HG03354 (cell line): ENCODE measurements around the gene RHD.
"Not testable (repeated sequence)": the region's sequence is repeated elsewhere in the genome, so short reads cannot be mapped to it uniquely, and the experiment has no call there.

Experiments used
- ATAC-seq: cut with Tn5 transposase; IDR thresholded peaks from one replicate; pipeline ENCODE4 v1.9.1; 2021; ENCODE audit warnings: mild to moderate bottlenecking; ENCODE audit not compliant: unreplicated experiment, poor library complexity, severe bottlenecking

RHD gene

DNA sequence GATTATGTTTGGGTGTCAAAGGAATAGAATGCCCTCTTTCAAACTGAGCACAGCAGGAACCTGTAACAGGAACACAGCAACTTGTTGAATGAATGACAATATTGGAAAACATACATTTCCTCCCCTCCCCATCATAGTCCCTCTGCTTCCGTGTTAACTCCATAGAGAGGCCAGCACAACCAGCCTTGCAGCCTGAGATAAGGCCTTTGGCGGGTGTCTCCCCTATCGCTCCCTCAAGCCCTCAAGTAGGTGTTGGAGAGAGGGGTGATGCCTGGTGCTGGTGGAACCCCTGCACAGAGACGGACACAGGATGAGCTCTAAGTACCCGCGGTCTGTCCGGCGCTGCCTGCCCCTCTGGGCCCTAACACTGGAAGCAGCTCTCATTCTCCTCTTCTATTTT is at the start of gene RHD:
TSS of gene RHD (plus strand) at position 272 of the 400 bp plus-strand sequence. CDS start at position 311, 39 bp downstream.
- not testable (repeated sequence) for ATAC-seq

DNA sequence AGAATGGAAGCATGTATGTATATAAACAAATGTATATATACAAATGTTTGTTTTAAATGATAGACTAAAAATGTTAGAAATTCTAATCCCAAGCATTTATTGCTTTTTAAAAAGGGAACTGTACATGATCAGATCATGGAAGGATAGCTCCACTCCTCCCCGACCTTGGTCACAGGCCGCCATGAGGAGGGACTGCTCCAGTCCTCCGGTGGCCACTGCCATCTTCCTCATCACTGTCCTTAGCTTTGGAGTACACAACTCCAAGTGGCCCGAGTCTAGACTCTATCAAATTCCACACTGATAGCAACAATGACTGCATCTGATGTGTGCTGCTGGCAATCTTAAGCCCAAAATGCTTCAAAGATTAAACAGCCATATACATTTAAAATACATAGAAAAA is 49.7 kb upstream of the RHD start:
- ATAC-seq = no peak

DNA sequence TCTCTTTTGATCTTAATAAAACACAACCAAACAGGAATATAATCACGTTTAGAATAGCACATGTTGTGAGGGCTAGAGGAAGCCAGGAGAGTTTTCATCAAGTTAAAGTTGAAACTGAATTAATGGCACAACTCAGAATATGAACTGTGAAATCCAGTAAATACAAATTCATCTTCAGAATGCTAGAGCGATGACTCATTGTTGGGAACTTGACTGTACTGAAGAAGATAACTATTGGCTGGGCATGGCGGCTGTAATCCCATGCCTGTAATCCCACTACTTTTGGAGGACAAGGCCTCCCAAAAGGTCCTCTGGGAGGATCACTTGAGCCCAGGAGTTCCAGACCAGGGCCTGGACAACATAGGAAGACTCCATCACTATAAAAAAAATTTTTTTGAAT is 48.8 kb upstream of the RHD start:
- no peak for ATAC-seq

DNA sequence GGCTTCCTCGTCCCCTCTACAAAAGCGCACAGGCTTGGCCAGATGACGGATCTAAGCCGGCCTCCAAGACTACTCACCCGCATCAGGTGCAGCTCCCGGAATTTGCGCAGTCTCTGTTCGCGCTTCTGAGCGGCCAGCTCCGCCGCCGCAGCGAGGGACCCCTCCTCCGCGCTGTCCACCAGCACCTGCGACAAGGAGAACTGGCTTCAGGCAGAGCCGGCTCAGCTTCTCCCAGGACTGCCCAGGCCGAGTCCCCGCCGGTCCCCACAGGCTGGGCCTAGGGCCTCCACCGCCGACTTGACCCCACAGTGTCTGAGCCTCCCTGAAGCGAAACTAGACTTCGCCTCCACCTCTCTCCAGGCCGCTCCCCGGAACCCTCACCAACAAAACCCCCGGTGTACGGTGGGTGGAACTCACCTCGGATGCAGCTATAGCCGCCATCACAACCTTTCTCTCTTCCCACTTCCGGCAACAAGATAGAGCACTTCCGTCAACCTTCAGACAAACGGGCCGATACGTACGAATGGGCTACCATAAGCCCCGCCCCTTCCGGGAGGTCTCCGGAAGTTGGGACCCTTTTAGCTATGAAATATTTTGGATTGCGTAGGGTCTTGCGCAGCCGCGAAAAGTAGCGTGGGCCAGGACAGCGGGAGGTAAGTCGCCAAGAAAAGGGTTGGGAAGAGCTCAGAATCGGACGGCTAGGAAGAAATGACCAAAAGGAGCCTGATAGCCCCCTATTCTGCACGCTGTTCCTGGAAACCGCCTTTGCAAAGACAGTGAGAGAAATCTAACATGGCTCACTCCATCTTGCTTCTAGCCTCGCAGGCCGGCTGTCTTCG is 40.1 kb upstream of the RHD start, which contains the start of gene SYF2:
TSS of gene SYF2 (minus strand) at position 476 of the 839 bp plus-strand sequence. CDS start at position 441, 35 bp downstream.
- peak; percentile 85 for ATAC-seq

DNA sequence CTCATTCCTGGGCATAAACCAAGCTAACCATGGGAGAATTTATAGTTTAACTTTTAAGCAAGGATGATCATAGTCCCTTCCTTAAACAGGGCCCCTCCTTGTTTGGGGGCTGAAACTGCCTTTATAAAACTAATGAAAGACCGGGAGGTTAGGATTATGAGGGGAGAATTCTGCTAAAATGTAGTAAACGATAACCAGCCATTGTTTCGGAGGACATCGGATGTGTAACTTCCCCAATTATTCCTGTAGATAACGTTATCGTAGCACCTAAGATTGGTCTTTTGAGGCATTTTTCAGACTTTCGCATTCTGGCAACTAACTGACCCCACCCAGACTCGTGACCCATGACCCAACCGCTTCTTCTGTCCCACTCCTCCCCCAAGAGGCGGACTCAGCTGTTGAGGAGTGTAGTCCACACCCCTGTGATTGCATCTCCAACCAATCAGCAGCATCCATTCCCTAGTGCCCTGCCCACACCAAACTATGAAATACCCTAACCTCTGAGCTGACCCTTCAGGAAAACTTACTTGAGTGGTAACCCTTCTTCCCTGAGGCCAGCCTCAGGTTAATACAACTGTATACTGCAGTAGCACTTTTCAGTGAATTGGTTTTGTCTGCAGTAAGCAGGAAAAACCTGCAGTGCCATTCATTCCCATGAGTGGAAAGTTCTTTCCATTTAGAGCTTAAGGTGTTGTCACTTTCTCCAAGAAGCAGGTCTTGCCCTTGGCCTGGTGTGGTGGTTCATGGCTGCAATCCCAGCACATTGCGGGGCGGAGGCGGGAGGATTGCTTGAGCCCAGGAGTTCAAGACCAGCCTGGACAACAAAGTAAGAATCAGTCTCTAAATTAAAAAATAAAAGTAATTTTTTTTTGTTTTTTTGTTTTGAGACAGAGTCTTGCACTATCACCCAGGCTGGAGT is 39.2 kb upstream of the RHD start:
- peak; percentile 68 for ATAC-seq

DNA sequence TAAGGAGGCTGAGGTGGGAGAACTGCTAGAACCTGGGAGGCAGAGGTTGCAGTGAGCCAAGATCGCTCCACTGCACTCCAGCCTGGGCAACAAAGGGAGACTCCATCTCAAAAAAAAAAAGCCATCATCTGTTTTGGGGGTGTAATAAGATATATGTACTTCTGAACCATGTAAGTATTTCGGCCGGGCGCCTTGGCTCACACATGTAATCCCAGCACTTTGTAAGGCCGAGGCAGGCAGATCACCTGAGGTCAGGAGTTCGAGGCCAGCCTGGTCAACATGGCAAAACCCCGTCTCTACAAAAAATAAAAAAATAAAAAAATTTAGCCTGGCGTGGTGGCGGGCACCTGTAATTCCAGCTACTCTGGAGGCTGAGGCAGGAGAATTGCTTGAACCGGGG is 36.9 kb upstream of the RHD start:
- not testable (repeated sequence) for ATAC-seq

DNA sequence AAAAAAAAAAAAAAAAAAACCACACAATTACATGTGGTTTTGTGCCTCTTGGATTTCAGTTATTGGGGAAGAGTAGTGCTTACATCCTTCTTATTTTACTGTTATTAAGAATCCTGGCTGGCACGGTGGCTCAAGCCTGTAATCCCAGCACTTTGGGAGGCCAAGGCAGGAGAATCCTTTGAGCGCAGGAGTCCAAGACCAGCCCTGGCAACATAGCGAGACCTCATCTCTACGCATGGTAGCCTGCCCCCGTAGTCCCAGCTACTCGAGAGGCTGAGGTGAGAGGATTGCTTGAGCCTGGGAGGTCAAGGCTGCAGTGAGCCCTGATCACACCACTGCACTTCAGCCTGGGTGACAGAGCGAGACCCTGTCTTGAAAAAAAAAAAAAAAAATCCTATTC is 36.0 kb upstream of the RHD start:
- ATAC-seq = not testable (repeated sequence)

DNA sequence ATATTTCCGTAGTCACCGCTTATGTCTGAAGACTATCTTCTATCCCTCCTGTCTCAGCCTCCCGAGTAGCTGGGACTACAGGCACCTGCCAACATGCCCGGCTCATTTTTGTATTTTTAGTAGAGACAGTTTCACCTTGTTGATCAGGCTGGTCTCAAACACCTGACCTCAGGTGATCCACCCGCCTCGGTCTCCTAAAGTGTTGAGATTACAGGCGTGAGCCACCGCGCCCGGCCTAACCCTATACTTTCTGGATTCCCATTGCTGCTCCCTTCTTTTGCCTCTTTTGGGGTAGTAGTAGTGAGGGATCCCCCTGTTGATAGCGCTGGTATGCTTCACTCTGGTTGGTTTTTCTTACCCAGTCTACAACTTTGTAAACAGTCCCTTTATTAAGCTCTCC is 34.3 kb upstream of the RHD start:
- ATAC-seq = no peak

DNA sequence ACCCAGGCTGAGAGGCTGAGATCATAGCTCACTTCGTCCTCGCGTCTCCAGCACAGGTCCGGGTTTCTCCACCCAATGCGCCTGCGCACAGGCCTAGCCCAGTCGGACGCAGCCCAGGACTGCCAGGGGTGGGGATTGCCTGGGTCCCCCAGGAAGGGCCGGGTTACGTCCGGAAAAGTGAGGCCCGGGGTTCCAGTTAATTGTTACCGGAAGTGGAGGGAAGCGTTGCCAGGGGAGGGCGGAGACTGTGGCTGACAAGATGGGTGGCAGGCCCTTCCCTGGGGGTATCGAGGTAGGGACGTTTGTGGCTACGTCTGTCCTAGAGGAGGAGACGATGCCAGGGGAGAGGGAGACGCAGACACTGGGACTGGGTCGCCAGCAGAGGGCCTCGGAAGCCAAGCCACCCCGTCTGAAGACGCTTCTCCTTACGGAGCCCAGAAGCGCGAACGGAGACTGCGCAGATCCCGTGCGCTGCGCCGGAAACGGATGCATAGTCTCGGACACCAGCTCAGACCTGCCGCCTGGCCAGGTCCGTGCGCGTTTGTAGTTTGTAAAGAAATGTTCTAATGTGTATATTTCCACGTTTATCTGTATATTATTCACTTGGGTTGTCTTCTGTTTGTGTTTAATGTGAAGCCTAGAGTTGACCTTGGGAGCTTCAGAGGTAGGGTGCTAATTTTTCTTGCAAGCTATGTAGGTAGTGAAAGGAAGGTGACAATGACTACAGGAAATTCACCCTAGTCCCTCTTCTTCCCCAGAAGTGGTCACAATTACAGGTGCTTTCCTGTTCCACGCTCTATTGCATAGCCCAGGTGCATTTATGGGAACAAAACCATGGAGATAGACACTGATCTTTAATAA is 32.4 kb upstream of the RHD start:
- peak; percentile 73 for ATAC-seq

DNA sequence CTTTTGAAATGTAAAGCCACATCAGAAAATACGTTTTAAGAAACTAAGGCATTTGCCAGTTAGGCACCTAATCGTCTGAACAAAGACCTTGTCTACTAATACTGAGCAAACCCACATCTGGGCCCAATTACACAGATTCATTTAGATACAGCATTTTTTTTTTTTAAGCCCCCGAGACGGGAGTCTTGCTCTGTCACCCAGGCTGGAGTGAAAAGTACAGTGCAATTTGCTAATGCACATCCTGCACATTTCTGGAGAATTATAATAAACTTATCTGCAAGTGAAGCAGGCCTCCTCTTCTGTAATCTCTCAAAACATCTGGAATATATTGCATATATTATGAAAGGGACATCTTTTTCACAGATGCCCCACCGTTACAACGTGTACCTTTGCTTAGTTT is 28.4 kb upstream of the RHD start:
- ATAC-seq = no peak

DNA sequence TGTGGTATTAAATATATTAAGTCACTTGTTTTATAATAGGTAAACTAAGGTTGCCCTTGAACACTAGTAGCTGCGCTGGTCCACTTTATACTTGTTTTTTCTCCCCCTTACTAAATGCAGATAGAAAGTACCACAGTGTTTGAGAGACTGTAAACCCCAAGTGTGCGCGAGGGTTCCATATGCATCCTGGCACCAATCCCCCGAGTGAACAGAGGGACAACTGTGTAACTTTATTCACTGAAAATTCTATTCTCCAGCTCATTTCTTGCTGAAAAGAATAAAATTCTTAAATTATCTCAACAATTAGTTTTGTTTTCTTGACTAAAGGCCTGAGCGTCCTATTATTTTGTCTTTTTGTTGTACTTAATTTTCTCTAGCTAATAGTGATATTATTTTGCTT is 26.9 kb upstream of the RHD start:
- ATAC-seq = no peak

DNA sequence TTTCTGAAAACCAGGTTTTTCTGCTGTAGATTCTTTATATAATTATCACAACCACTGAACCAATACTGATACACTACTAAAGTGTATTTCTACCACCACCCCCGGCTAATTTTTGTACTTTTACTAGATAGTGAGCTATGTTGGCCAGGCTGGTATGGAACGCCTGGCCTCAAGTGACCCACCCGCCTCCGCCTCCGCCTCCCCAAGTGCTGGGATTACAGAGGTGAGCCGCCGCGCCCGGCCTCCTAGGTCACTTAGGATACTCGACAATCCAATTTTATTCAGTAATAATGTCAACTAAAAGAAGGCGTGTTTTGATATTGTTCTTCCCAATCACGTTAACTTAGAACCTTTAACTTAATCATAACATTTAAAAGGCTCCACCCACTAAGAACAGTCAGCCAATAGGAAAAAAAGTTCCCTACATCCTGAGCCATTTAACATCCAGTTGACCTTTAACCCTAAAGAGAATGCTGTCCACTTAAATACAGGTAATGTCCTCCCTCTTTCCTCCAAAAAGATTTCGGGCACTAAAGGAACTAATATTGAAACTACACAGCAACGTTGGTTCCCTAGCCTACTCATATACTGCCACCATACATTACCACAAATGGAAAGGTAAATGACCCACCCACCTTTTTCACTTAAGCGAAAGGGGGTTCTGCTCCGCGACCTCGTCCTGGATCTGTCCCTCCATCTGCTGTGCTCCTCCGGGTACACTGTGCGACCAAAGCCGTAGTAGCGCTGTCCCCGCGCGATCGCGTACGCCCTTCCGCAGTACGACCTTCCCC is 26.3 kb upstream of the RHD start:
- ATAC-seq = no peak

DNA sequence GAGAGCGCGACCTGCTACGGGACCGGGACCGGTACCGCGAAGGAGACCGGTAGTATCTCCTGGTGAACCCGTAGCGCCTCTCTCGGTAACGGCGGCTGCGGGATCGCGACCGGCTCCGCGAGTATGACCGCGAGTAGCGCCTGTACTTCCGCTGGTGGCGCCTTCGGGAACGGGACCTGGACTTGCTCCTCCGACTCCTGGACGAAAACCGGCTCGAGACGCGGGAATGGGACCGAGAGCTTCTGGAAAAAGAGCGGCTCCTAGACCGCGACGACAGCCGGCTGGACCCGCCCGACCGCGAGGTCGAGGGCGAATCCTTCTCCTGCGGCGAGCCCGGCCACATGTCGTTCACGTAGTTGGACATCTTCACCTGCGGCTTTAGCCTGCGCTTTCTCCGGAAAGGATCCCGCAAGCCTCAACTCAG is 25.7 kb upstream of the RHD start:
- ATAC-seq = no peak

DNA sequence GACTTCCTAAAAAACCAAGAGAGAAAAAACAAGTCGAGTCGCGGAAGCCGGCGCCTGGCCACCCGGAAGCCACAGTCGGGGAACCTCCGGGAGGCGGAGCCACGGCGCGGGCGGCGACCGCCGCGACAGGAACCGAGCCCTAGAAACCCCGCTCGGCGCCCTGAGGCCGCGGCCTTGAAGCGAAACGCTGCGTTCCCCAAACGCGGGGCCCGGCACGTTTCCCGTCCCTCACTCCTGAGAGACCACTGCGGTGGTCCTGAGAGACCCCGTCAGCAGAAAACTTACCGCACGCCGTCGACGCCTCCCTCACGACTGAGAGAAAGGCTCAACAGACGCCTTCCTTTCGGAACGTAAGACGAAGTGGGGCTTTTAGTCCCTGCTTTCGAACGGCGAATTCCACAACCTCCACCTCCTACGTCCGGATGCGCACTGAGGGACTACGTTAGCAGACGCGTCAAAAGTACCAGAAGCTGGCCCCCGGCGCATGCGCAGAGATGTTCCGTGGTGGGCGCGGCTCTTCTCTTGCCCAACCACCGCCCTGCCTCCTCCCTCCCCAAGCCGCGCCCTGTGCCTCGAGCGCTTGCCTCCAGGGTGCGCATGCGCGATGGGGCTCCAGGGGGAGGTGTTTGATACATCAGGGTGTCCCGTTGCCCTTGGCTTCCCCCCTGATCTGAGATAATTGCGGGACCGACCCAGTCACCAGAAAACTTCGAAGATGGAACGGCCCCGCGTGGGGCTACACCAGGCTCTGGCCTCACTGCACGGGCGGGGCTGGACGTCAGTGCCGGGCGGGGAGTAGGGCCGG is 25.1 kb upstream of the RHD start, which contains the start of gene RSRP1:
TSS of gene RSRP1 (minus strand) at position 431 of the 805 bp plus-strand sequence. CDS start 491 bp downstream, outside the sequence.
- peak; percentile 90 for ATAC-seq

DNA sequence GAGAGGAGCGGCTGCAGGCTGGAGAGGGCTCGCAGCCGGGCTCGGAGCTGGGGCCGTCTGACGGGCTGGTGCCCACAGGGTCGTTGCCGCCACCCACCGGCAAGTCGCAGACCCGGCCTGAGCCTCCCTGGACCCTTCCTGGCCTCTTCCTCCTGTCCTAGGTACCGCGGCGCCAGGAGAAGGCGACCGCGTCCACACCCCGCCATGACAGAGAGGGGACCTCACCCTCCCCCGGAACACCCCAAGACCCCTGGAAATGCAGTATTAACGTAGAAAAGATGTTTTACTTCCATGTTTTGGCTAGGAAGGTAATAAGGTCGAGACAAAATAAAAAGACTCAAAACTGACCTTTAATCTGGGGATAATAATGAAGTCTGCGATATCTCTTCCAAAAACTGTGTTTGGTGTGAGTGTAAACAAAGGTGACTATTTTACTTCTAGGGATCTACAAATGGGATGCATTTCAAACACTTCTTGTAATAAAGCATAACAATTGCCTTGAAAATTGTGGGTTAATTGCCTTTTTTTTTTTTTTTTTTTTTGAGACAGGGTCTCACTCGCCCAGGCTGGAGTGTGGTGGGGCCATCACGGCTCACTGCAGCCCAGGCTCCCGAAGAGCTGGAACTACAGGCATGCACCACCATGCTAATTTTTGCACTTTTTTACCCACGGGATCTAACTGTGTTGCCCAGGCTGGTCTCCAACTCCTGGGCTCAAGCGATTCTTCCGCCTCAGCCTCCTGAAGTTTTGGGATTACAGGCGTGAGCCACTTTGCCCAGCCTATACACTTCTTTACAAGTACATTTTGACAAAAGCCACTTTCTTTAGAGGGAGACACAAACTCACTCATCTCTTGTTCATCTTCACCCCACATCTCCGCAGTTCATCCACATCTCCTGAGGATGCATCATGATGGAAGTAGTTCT is 24.2 kb upstream of the RHD start:
- ATAC-seq = peak; percentile 54

DNA sequence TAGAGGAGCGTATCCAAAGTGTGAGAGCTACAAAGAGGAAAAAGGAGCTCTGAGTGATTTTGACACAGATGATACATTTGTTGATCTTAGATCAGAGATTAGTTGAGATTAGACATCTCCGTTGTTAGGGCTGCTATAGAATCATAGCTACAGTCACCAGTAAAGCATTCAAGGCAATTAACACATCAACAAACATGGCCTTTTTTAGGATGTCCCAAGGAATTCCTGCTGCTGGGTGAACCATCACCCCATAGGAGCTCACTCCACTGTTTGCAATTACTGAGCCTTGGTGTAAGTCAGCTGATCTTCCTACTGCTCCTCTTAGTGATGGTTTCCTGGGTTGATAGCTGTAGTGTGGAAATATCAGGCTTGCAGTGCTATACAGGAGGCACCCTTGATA is 18.4 kb upstream of the RHD start:
- ATAC-seq = no peak
